Mesothelial cell of epicardium (in vitro differentiated cells): ENCODE results near the gene ERC2. TPM values are rescaled to one million over a fixed set of nuclear protein-coding genes. Genes with fewer than 3 reads are reported as not detected.

Source experiments
- DNase-seq, 2 experiments: peaks; one replicate each; pipeline ENCODE4 v3.0.0; 2021; ENCODE audit warnings: low spot score in 2 of 2; ENCODE audit not compliant: unreplicated experiment in 2 of 2
- H3K27ac Mint-ChIP-seq: 2 replicates; pipeline ENCODE4 v1.8.0; 2021; ENCODE audit warnings: mixed read lengths
- H3K27me3 Mint-ChIP-seq: 2 replicates; pipeline ENCODE4 v1.8.0; 2021; ENCODE audit warnings: low read depth, mixed read lengths
- H3K36me3 Mint-ChIP-seq: 2 replicates; pipeline ENCODE4 v1.8.0; 2021; ENCODE audit warnings: mixed read lengths
- H3K4me1 Mint-ChIP-seq: 2 replicates; pipeline ENCODE4 v1.8.0; 2021; ENCODE audit warnings: mixed read lengths
- H3K4me3 Mint-ChIP-seq: 2 replicates; pipeline ENCODE4 v1.8.0; 2021; ENCODE audit warnings: mild to moderate bottlenecking, moderate library complexity, mixed read lengths
- H3K9me3 Mint-ChIP-seq: 2 replicates; pipeline ENCODE4 v1.8.0; 2021; ENCODE audit warnings: mixed read lengths
- total RNA-seq: library from RNA; stranded (reverse); gene quantifications from 3 replicates; pipeline ENCODE4 v1.2.1, GENCODE V29; 2021
- TF ChIP-seq, protein P1 (sequence below): fragments of 200-600 bp; sonication (generic); IDR thresholded peaks from one replicate; pipeline ENCODE4 v1.5.0; 2021; ENCODE audit warnings: antibody characterized with exemption; ENCODE audit not compliant: unreplicated experiment

Gene ERC2
- total RNA-seq, 1 donor from 2014 or later = 15.6 TPM

DNA sequence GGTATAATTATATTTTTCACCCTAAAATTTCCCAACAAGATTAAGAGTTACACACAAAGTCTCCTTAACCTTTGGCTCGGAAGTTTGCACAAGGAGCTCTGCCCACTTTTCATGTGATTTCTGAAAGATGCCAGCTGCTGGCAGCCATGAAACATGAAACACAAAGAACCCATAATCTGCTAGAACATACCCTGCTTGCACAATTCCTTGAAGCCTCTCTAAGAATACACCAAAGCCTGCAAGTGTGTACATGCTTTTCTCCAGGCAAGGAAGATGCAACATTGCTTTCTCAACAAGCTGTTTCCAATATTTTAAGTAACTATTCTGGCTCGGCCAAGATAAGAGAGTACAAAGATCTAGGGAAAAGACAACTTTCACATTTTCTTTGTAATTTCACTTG is 799.1 kb downstream of the ERC2 start:
- TF ChIP-seq, protein P1, sequence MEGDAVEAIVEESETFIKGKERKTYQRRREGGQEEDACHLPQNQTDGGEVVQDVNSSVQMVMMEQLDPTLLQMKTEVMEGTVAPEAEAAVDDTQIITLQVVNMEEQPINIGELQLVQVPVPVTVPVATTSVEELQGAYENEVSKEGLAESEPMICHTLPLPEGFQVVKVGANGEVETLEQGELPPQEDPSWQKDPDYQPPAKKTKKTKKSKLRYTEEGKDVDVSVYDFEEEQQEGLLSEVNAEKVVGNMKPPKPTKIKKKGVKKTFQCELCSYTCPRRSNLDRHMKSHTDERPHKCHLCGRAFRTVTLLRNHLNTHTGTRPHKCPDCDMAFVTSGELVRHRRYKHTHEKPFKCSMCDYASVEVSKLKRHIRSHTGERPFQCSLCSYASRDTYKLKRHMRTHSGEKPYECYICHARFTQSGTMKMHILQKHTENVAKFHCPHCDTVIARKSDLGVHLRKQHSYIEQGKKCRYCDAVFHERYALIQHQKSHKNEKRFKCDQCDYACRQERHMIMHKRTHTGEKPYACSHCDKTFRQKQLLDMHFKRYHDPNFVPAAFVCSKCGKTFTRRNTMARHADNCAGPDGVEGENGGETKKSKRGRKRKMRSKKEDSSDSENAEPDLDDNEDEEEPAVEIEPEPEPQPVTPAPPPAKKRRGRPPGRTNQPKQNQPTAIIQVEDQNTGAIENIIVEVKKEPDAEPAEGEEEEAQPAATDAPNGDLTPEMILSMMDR = no peak
- peaks cover 3% of the 10 kb centered on the region for H3K27me3 Mint-ChIP-seq
- H3K9me3 Mint-ChIP-seq = no peaks in the 10 kb centered on the region
- DNase-seq = no peak
- no peaks in the 10 kb centered on the region for H3K36me3 Mint-ChIP-seq
- H3K27ac Mint-ChIP-seq = no peak overlapping the region
- no peak overlapping the region for H3K4me3 Mint-ChIP-seq
- H3K4me1 Mint-ChIP-seq = no peaks in the 10 kb centered on the region

DNA sequence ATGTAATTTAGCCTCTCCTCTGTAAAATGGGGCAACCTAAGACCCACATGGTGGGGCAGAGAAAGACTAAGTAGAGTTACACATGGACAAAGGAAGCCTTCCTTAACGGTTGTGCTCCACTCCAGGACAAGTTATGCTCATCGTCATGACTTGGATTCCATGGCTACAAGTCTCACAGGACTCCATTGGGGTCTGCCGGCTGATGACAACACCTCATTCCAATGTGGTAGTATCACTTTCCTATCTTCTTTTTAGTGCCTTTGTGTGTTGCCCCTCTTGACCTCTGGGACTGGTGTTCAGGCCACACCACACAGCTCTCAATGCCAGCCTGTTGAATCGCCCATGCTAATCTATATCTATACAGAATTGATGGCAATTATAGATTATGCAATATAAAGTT is 799.9 kb downstream of the ERC2 start:
- no peak overlapping the region for H3K4me3 Mint-ChIP-seq
- H3K9me3 Mint-ChIP-seq = no peaks in the 10 kb centered on the region
- H3K4me1 Mint-ChIP-seq = no peaks in the 10 kb centered on the region
- TF ChIP-seq, protein P1 = no peak
- no peak for DNase-seq
- H3K27ac Mint-ChIP-seq = no peak overlapping the region
- H3K36me3 Mint-ChIP-seq = no peaks in the 10 kb centered on the region
- H3K27me3 Mint-ChIP-seq = peaks cover 3% of the 10 kb centered on the region

DNA sequence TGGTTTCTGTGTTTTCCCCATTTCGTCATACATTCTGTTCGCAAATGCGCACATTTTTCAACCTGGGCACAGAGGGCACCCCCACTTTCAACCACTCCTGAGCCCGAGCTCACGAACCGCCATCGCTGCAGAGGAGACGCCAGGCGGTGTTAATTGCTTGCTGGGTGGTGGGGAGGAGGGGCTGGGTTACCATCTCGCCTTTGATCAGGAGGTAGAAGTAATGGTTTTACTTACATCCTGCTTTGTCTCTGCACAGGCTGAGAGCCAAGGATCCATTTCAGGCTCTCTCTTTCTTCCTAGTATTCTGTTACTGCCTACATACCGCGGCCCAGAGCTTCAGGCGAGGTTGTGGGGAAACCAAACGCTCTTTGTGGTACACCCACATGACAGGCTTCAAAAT is 803.9 kb downstream of the ERC2 start:
- H3K9me3 Mint-ChIP-seq = no peaks in the 10 kb centered on the region
- H3K27me3 Mint-ChIP-seq = peaks cover 7% of the 10 kb centered on the region
- no peaks in the 10 kb centered on the region for H3K4me1 Mint-ChIP-seq
- no peak overlapping the region for H3K4me3 Mint-ChIP-seq
- no peak for DNase-seq
- H3K36me3 Mint-ChIP-seq = no peaks in the 10 kb centered on the region
- TF ChIP-seq, protein P1 = no peak
- H3K27ac Mint-ChIP-seq = no peak overlapping the region

DNA sequence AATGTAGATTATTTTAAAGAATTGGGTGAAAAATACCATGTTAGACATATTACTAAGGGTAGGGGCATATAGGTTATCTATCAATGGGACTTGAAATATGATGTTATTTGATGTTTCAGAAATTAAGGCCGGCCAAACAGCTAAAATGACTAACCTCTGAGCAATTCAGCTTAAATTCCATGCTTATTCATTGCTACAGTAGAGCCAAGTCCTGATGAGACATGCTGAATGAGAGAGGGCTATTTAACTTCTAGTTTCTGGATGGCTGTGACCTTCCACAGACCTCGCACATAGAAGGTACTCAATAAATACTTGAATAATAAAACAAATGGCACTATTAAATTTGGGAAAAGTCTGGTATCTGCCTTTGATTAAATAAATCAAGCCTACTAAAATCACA is 805.6 kb downstream of the ERC2 start:
- DNase-seq = no peak

DNA sequence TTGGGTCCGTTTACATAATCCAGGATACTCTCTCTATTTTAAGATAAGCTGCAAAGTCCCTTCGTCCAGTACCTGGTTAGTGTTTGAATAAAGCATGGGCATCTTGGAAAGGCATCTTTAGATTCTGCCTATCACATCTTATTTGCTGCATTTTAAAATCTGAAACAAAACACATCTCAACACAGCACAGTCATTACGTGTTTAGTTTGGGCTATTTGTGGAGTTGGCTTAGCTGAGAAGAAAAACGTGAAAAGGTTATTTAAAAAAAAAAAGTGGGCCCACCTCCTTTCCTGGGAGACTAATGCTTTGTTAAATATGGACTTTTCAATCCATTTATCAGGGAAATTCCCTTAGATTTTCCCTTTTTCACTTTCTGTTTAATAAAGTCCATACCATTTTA is 806.7 kb downstream of the ERC2 start:
- TF ChIP-seq, protein P1 = no peak
- peaks cover 10% of the 10 kb centered on the region for H3K27me3 Mint-ChIP-seq
- H3K4me1 Mint-ChIP-seq = peaks cover 2% of the 10 kb centered on the region
- H3K36me3 Mint-ChIP-seq = no peaks in the 10 kb centered on the region
- no peak for DNase-seq
- no peak overlapping the region for H3K4me3 Mint-ChIP-seq
- H3K27ac Mint-ChIP-seq = no peak overlapping the region
- no peaks in the 10 kb centered on the region for H3K9me3 Mint-ChIP-seq

More for the DNA sequence above, 805.6 kb downstream of the ERC2 start:
- Mint-ChIP-seq H3K4me1 (peaks cover 2% of the 10 kb centered on the region), H3K27me3 (peaks cover 10% of the 10 kb centered on the region), H3K9me3 (no peaks in the 10 kb centered on the region), H3K27ac (no peak overlapping the region), H3K4me3 (no peak overlapping the region), H3K36me3 (no peaks in the 10 kb centered on the region)
- TF ChIP-seq, protein P1 = no peak

DNA sequence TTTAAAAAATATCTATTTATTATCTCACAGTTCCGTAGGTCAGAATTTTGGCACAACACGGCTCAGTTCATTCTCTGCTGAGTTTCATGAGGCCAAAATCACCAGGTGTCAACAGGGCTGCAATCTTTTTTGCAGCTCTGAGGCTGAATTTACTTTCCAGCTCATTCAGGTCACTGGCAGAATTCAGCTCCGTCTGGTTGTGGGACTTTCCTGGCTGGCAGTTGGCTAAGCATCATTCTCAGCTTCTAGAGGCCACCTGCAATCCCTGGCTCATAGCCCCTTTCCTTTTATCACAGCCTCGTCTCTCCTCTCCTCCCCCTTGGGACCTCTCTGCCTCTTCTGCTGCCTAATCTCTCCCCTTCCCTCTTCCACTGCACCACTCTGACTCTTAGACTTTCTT is 807.1 kb downstream of the ERC2 start:
- Mint-ChIP-seq H3K4me1 (peaks cover 2% of the 10 kb centered on the region), H3K27me3 (peaks cover 10% of the 10 kb centered on the region), H3K36me3 (no peaks in the 10 kb centered on the region), H3K27ac (no peak overlapping the region), H3K4me3 (no peak overlapping the region), H3K9me3 (no peaks in the 10 kb centered on the region)
- TF ChIP-seq, protein P1 = no peak
- no peak for DNase-seq
